CD4-positive, CD25-positive, alpha-beta regulatory T cell (primary cell): ENCODE data around the gene NECTIN4. TPM values are rescaled to one million over a fixed set of nuclear protein-coding genes. Genes with fewer than 3 reads are reported as not detected.
"Not testable (repeated sequence)": the region's sequence is repeated elsewhere in the genome, so short reads cannot be mapped to it uniquely, and the experiment has no call there.

Experiments
- ATAC-seq, 2 donors: fragments of 150-1000 bp; cut with Tn5 transposase; one replicate each; pipeline ENCODE4 v1.10.0; 2021; ENCODE audit warnings: low read depth in 2 of 2, moderate number of reproducible peaks in 2 of 2, moderate library complexity in 1 of 2
- DNase-seq, 3 donors: peaks; one replicate each; pipeline versions ENCODE4 v3.0.0 to v3.0.0-alpha.2; 2012 to 2022; ENCODE audit warnings: mixed read lengths in 1 of 3
- H3K27ac ChIP-seq: one replicate; pipeline ENCODE4 v1.7.0; 2013; ENCODE audit warnings: mild to moderate bottlenecking, low read length; ENCODE audit not compliant: insufficient read depth, poor library complexity, severe bottlenecking
- H3K27me3 ChIP-seq: one replicate; pipeline ENCODE4 v1.7.0; 2013; ENCODE audit warnings: low read length; ENCODE audit not compliant: control insufficient read depth, insufficient read depth
- H3K36me3 ChIP-seq: one replicate; pipeline ENCODE4 v1.7.0; 2013; ENCODE audit warnings: mild to moderate bottlenecking, low read length, moderate library complexity; ENCODE audit not compliant: control insufficient read depth, insufficient read depth
- H3K4me1 ChIP-seq: 2 replicates; pipeline ENCODE4 v1.7.0; 2013; ENCODE audit warnings: mild to moderate bottlenecking, low read length; ENCODE audit not compliant: insufficient read depth, control insufficient read depth, poor library complexity, severe bottlenecking
- H3K4me3 ChIP-seq: one replicate; pipeline ENCODE4 v1.7.0; 2013; ENCODE audit warnings: low read depth, mild to moderate bottlenecking, low read length, moderate library complexity
- H3K9me3 ChIP-seq, 2 experiments: 1 replicate in 1 of 2; 2 replicates in 1 of 2; pipeline ENCODE4 v1.7.0; 2013; ENCODE audit warnings: low read length in 2 of 2, mild to moderate bottlenecking in 1 of 2, moderate library complexity in 1 of 2; ENCODE audit not compliant: control insufficient read depth in 2 of 2
- H3K27ac Mint-ChIP-seq, 3 donors: one replicate each; pipeline ENCODE4 v1.8.0; 2020 to 2022; ENCODE audit warnings: mild to moderate bottlenecking in 3 of 3, mixed read lengths in 3 of 3, moderate library complexity in 2 of 3
- H3K27me3 Mint-ChIP-seq: one replicate; pipeline ENCODE4 v1.8.0; 2022; ENCODE audit warnings: mild to moderate bottlenecking, mixed read lengths
- H3K36me3 Mint-ChIP-seq: one replicate; pipeline ENCODE4 v1.8.0; 2020; ENCODE audit warnings: mixed read lengths
- H3K4me1 Mint-ChIP-seq, 4 donors: one replicate each; pipeline ENCODE4 v1.8.0; 2020 to 2022; ENCODE audit warnings: mixed read lengths in 4 of 4, mild to moderate bottlenecking in 1 of 4
- H3K4me3 Mint-ChIP-seq, 4 donors: one replicate each; pipeline ENCODE4 v1.8.0; 2020 to 2022; ENCODE audit warnings: mild to moderate bottlenecking in 4 of 4, mixed read lengths in 4 of 4, moderate library complexity in 3 of 4
- H3K9me3 Mint-ChIP-seq, 7 donors: one replicate each; pipeline ENCODE4 v1.8.0; 2020 to 2022; ENCODE audit warnings: mixed read lengths in 7 of 7, mild to moderate bottlenecking in 3 of 7, moderate library complexity in 2 of 7
- polyA plus RNA-seq, 4 donors: library from polyadenylated mRNA; unstranded; fragments of 300-500 nt; fragmentation: Illumina TruSeq; gene quantifications; one replicate each; pipeline ENCODE4 v1.2.3, GENCODE V29; 2021
- total RNA-seq: library from RNA; stranded (reverse); gene quantifications from one replicate; pipeline ENCODE4 v1.2.3, GENCODE V29; 2022

The NECTIN4 gene
- total and polyA plus RNA-seq, 5 donors from 2014 or later: 0.05 TPM; not detected in 4

GRCh38 chr1:161117759-161118581 is 28.6 kb upstream of the NECTIN4 start, which contains the start of the genes NIT1 and PFDN2:
NIT1 (plus strand) TSS chr1:161118105; CDS start chr1:161118177, 72 bp downstream.
PFDN2 (minus strand) TSS chr1:161118037; CDS start chr1:161118026, 11 bp downstream.
- Histone ChIP-seq H3K27ac (peak within 1 kb of the TSS; percentile 91), H3K4me3 (peak within 1 kb of the TSS; percentile 93), H3K9me3 (no peaks in the 10 kb centered on the region), H3K36me3 (peaks cover 30% of the 10 kb centered on the region), H3K4me1 (peaks cover 61% of the 10 kb centered on the region), H3K27me3 (no peaks in the 10 kb centered on the region)
- peak within 1 kb of the TSS; percentile 92 to 96 (median 95) for H3K27ac Mint-ChIP-seq
- H3K9me3 Mint-ChIP-seq: no peaks in the 10 kb centered on the region
- peaks cover 22 to 78% (median 47%) of the 10 kb centered on the region in 4 donors for H3K4me1 Mint-ChIP-seq
- peaks cover 8% of the 10 kb centered on the region for H3K27me3 Mint-ChIP-seq
- ATAC-seq (peak; percentile 77 to 79), DNase-seq (peak; percentile 82 to 91 (median 87))
- peak within 1 kb of the TSS; percentile 85 to 97 (median 96) for H3K4me3 Mint-ChIP-seq
- peaks cover 15% of the 10 kb centered on the region for H3K36me3 Mint-ChIP-seq

GRCh38 chr1:161115961-161116360 is 26.6 kb upstream of the NECTIN4 start:
- peaks cover 65% of the 10 kb centered on the region for H3K4me1 ChIP-seq
- H3K27me3 ChIP-seq, ATAC-seq, H3K9me3 ChIP-seq, H3K27ac ChIP-seq, H3K27me3 Mint-ChIP-seq, DNase-seq, H3K36me3 Mint-ChIP-seq, H3K9me3 Mint-ChIP-seq: not testable (repeated sequence)
- H3K4me3 Mint-ChIP-seq: peak overlapping the region; percentile 85 to 97 (median 96)
- peaks cover 10% of the 10 kb centered on the region for H3K36me3 ChIP-seq
- peaks cover 33 to 90% (median 58%) of the 10 kb centered on the region in 4 donors for H3K4me1 Mint-ChIP-seq
- peak overlapping the region; percentile 15 for H3K4me3 ChIP-seq
- peak overlapping the region in 2 of 3 donors; percentile 79 to 81 for H3K27ac Mint-ChIP-seq

GRCh38 chr1:161115132-161115711 is 25.9 kb upstream of the NECTIN4 start:
- no peak overlapping the region for H3K27ac ChIP-seq
- H3K36me3 Mint-ChIP-seq: peaks cover 4% of the 10 kb centered on the region
- ATAC-seq: peak; percentile 26 to 28

GRCh38 chr1:161114556-161114955 is 25.2 kb upstream of the NECTIN4 start:
- H3K4me3 Mint-ChIP-seq: peak overlapping the region in 2 of 4 donors; percentile 8 to 85
- H3K36me3 Mint-ChIP-seq: peaks cover 4% of the 10 kb centered on the region
- H3K4me1 ChIP-seq: peaks cover 58% of the 10 kb centered on the region
- no peak for ATAC-seq
- peaks cover 8% of the 10 kb centered on the region for H3K27me3 Mint-ChIP-seq
- H3K4me3 ChIP-seq: no peak overlapping the region
- H3K27ac ChIP-seq: no peak overlapping the region
- peak overlapping the region in 2 of 3 donors; percentile 17 to 81 for H3K27ac Mint-ChIP-seq
- H3K27me3 ChIP-seq: no peaks in the 10 kb centered on the region
- H3K9me3 Mint-ChIP-seq: no peaks in the 10 kb centered on the region
- H3K4me1 Mint-ChIP-seq: peaks cover 32 to 82% (median 54%) of the 10 kb centered on the region in 4 donors
- H3K36me3 ChIP-seq: peaks cover 12% of the 10 kb centered on the region
- H3K9me3 ChIP-seq: no peaks in the 10 kb centered on the region
- DNase-seq: no peak

More at GRCh38 chr1:161115132-161115711, 25.9 kb upstream of the NECTIN4 start:
- peak overlapping the region in 2 of 3 donors; percentile 42 to 81 for H3K27ac Mint-ChIP-seq
- H3K9me3 Mint-ChIP-seq: no peaks in the 10 kb centered on the region
- peaks cover 8% of the 10 kb centered on the region for H3K27me3 Mint-ChIP-seq
- peaks cover 7% of the 10 kb centered on the region for H3K36me3 ChIP-seq
- no peak overlapping the region for H3K4me3 ChIP-seq
- DNase-seq: peak in 1 of 3 donors; percentile 48
- peaks cover 65% of the 10 kb centered on the region for H3K4me1 ChIP-seq
- H3K9me3 ChIP-seq: no peaks in the 10 kb centered on the region
- H3K4me3 Mint-ChIP-seq: peak overlapping the region; percentile 85 to 97 (median 96)
- H3K27me3 ChIP-seq: no peaks in the 10 kb centered on the region
- peaks cover 34 to 89% (median 57%) of the 10 kb centered on the region in 4 donors for H3K4me1 Mint-ChIP-seq

- Mint-ChIP-seq H3K4me1 (peaks cover 32 to 77% (median 56%) of the 10 kb centered on the region in 4 donors), H3K27me3 (peaks cover 8% of the 10 kb centered on the region), H3K27ac (peak overlapping the region in 1 of 3 donors; percentile 81), H3K9me3 (no peaks in the 10 kb centered on the region), H3K36me3 (peaks cover 4% of the 10 kb centered on the region), H3K4me3 (peak overlapping the region; percentile 4 to 85 (median 16))
- no peak for DNase-seq
- peaks cover 52% of the 10 kb centered on the region for H3K4me1 ChIP-seq
- no peaks in the 10 kb centered on the region for H3K9me3 ChIP-seq
- no peak overlapping the region for H3K4me3 ChIP-seq
- H3K36me3 ChIP-seq: peaks cover 17% of the 10 kb centered on the region
- no peak overlapping the region for H3K27ac ChIP-seq
- ATAC-seq: no peak
- no peaks in the 10 kb centered on the region for H3K27me3 ChIP-seq
These were observed 24.6 kb upstream of the NECTIN4 start for GRCh38 chr1:161113915-161114314.

- Histone ChIP-seq H3K36me3 (peaks cover 21% of the 10 kb centered on the region), H3K9me3 (no peaks in the 10 kb centered on the region), H3K27ac (no peak overlapping the region), H3K4me3 (no peak overlapping the region), H3K4me1 (peaks cover 32% of the 10 kb centered on the region), H3K27me3 (no peaks in the 10 kb centered on the region)
- H3K27me3 Mint-ChIP-seq: no peaks in the 10 kb centered on the region
- no peak overlapping the region for H3K27ac Mint-ChIP-seq
- H3K36me3 Mint-ChIP-seq: peaks cover 4% of the 10 kb centered on the region
- peaks cover 0 to under 1% (median 0%) of the 10 kb centered on the region in 7 donors for H3K9me3 Mint-ChIP-seq
- no peak for ATAC-seq
- H3K4me3 Mint-ChIP-seq: no peak overlapping the region
- no peak for DNase-seq
- peaks cover 33 to 64% (median 50%) of the 10 kb centered on the region in 4 donors for H3K4me1 Mint-ChIP-seq
These were observed 22.2 kb upstream of the NECTIN4 start for GRCh38 chr1:161111527-161111926.

GRCh38 chr1:161111117-161111516 is 21.8 kb upstream of the NECTIN4 start:
- Mint-ChIP-seq H3K4me1 (peaks cover 36 to 63% (median 52%) of the 10 kb centered on the region in 4 donors), H3K27ac (no peak overlapping the region), H3K36me3 (peaks cover 7% of the 10 kb centered on the region), H3K4me3 (no peak overlapping the region), H3K9me3 (peaks cover 0 to 2% (median 0%) of the 10 kb centered on the region in 7 donors), H3K27me3 (no peaks in the 10 kb centered on the region)
- no peaks in the 10 kb centered on the region for H3K9me3 ChIP-seq
- DNase-seq (no peak), ATAC-seq (no peak)
- no peak overlapping the region for H3K27ac ChIP-seq
- H3K36me3 ChIP-seq: peaks cover 21% of the 10 kb centered on the region
- no peaks in the 10 kb centered on the region for H3K27me3 ChIP-seq
- peaks cover 28% of the 10 kb centered on the region for H3K4me1 ChIP-seq
- H3K4me3 ChIP-seq: no peak overlapping the region
